K562 (cell line): ENCODE data around the gene ARHGEF17. TPM values are rescaled to one million over a fixed set of nuclear protein-coding genes. Genes with fewer than 3 reads are reported as not detected.

ENCODE experiments used
- ATAC-seq: fragments of 200-7000 bp; cut with Tn5 transposase; 3 replicates; pipeline ENCODE4 v1.9.1; 2020; ENCODE audit warnings: moderate library complexity
- BruUV-seq: library from RNA; stranded (reverse); fragments of 400-500 nt; replicated peaks from 2 replicates; lab custom pipeline; 2021; lab: Mats Ljungman, UMichigan
- CTCF ChIA-PET: fragments of 300-600 bp; formaldehyde crosslinking; extraction: SDS; loops from one replicate; lab custom pipeline; 2021; ENCODE audit warnings: low intra/inter-chr PET ratio; lab: Yijun Ruan, JAX
- POLR2A ChIA-PET: fragments of 300-600, 350-650 bp; sonication (Branson Sonifier 250); formaldehyde crosslinking; extraction: SDS; loops from one replicate; lab custom pipeline; 2021; ENCODE audit warnings: antibody characterized with exemption, inconsistent platforms; lab: Yijun Ruan, JAX
- DNase-seq, 4 experiments: peaks; one replicate each; pipeline versions ENCODE4 v3.0.0 to v3.0.0-alpha.2; 2011 to 2018; ENCODE audit warnings: low spot score in 3 of 4, mixed read lengths in 3 of 4; ENCODE audit errors: extremely low read depth in 1 of 4
- FAIRE-seq: peaks from 2 replicates; lab custom pipeline; 2011; peaks lifted over from hg19 to GRCh38; lab: Jason Lieb, UNC
- H2AFZ ChIP-seq: 2 replicates; pipeline ENCODE4 v1.6.0; 2011; ENCODE audit warnings: low read depth, low read length, control low read depth, inconsistent platforms
- H3K27ac ChIP-seq: fragments of 200-600 bp; 3 replicates; pipeline ENCODE4 v1.8.0; 2011; ENCODE audit warnings: low read depth, mild to moderate bottlenecking, control low read depth, inconsistent platforms, low read length, moderate library complexity, mixed read lengths; ENCODE audit errors: extremely low read depth
- H3K27me3 ChIP-seq, 2 experiments: fragments of 300-600 bp in 1 of 2; 2 replicates in 1 of 2; 3 replicates in 1 of 2; pipeline versions ENCODE4 v1.6.0 to v1.8.0; 2011; ENCODE audit warnings: inconsistent platforms in 2 of 2, low read length in 2 of 2, mild to moderate bottlenecking in 1 of 2, mixed read lengths in 1 of 2, moderate library complexity in 1 of 2; ENCODE audit not compliant: control insufficient read depth in 2 of 2, insufficient read depth in 2 of 2
- H3K36me3 ChIP-seq: fragments of 300-600 bp; 3 replicates; pipeline ENCODE4 v1.8.0; 2011; ENCODE audit warnings: mild to moderate bottlenecking, low read length, inconsistent platforms; ENCODE audit not compliant: control insufficient read depth, insufficient read depth
- H3K4me1 ChIP-seq, 2 experiments: fragments of 200-600 bp in 1 of 2; replicated peaks in 1 of 2; 2 replicates in 1 of 2; 3 replicates in 1 of 2; pipeline versions ENCODE4 v1.5.1 to v1.8.0; 2011; ENCODE audit warnings: inconsistent platforms in 2 of 2, low read length in 2 of 2, mild to moderate bottlenecking in 1 of 2, mixed read lengths in 1 of 2, moderate library complexity in 1 of 2; ENCODE audit not compliant: control insufficient read depth in 2 of 2, insufficient read depth in 2 of 2
- H3K4me2 ChIP-seq: 2 replicates; pipeline ENCODE4 v1.6.1; 2011; ENCODE audit warnings: low read length, control low read depth, inconsistent platforms, mixed read lengths; ENCODE audit not compliant: insufficient read depth
- H3K4me3 ChIP-seq: fragments of 200-600 bp; sonication (generic), shearing (Covaris generic); 2 replicates; pipeline ENCODE4 v1.5.1; 2016; ENCODE audit warnings: control low read depth, inconsistent platforms
- H3K79me2 ChIP-seq: fragments of 200-600 bp; 3 replicates; pipeline ENCODE4 v1.8.0; 2011; ENCODE audit warnings: low read length, inconsistent platforms; ENCODE audit not compliant: control insufficient read depth, insufficient read depth
- H3K9ac ChIP-seq, 2 experiments: 2 replicates each; pipeline versions ENCODE4 v1.6.0 to v1.6.1; 2011; ENCODE audit warnings: low read depth in 2 of 2, low read length in 2 of 2, control low read depth in 1 of 2, inconsistent platforms in 1 of 2, mild to moderate bottlenecking in 1 of 2, mixed read lengths in 1 of 2; ENCODE audit not compliant: insufficient read depth in 1 of 2
- H3K9me1 ChIP-seq: one replicate; pipeline ENCODE4 v1.6.0; 2011; ENCODE audit warnings: inconsistent platforms, mild to moderate bottlenecking, low read length, moderate library complexity; ENCODE audit not compliant: control insufficient read depth, insufficient read depth
- H3K9me3 ChIP-seq: replicated peaks from 2 replicates; pipeline ENCODE4 v1.5.1; 2011; ENCODE audit warnings: low read depth, low read length, inconsistent platforms; ENCODE audit not compliant: control insufficient read depth, insufficient read depth
- H4K20me1 ChIP-seq: replicated peaks from 2 replicates; pipeline ENCODE4 v1.6.1; 2011; ENCODE audit warnings: low read length, inconsistent platforms, mixed read lengths; ENCODE audit not compliant: control insufficient read depth, insufficient read depth
- CHAMP1 ChIP-seq: fragments of 450-650 bp; IDR thresholded peaks from 2 replicates; pipeline ENCODE4 v1.6.1; 2016; ENCODE audit warnings: mild to moderate bottlenecking
- HNRNPH1 ChIP-seq: fragments of 200-400 bp; formaldehyde crosslinking; optimal IDR thresholded peaks from 2 replicates; pipeline ENCODE3; 2017; ENCODE audit warnings: low read depth, mild to moderate bottlenecking, low read length, moderate library complexity
- MED1 ChIP-seq: sonication (generic); formaldehyde crosslinking; IDR thresholded peaks from 2 replicates; pipeline ENCODE4 v1.8.1; 2023; ENCODE audit warnings: missing genetic modification reagents, borderline replicate concordance
- PBX2 ChIP-seq, 2 experiments: IDR thresholded peaks in 1 of 2; conservative IDR thresholded peaks in 1 of 2; 2 replicates each; pipeline ENCODE4 v1.6.1; 2016; ENCODE audit warnings: low read depth in 2 of 2, mild to moderate bottlenecking in 1 of 2, missing compliant biosample characterization in 1 of 2, missing genetic modification characterization in 1 of 2, moderate library complexity in 1 of 2
- POLR2A ChIP-seq: fragments of 450-650 bp; conservative IDR thresholded peaks from 2 replicates; pipeline ENCODE4 v1.6.1; 2016
- SOX6 ChIP-seq: fragments of 450-650 bp; IDR thresholded peaks from 2 replicates; pipeline ENCODE4 v1.6.1; 2014; ENCODE audit warnings: mild to moderate bottlenecking
- ZBTB43 ChIP-seq: sonication (generic); formaldehyde crosslinking; IDR thresholded peaks from 2 replicates; pipeline ENCODE4 v1.8.0; 2023; ENCODE audit warnings: mild to moderate bottlenecking, missing genetic modification reagents
- ZNF133 ChIP-seq: fragments of 250-450 bp; sonication (Bioruptor Pico); IDR thresholded peaks from 2 replicates; pipeline ENCODE4 v1.4.0; 2020; ENCODE audit warnings: mild to moderate bottlenecking
- ZNF551 ChIP-seq: fragments of 250-450 bp; sonication (Bioruptor Pico); IDR thresholded peaks from 2 replicates; pipeline ENCODE4 v1.5.0; 2021; ENCODE audit warnings: mild to moderate bottlenecking, moderate library complexity
- WGBS: fragments of 100-300 bp; shearing (Covaris generic); methylation state at CpG from one replicate; pipeline ENCODE4 v1.1.6; 2016; ENCODE audit warnings: low coverage, mixed read lengths; ENCODE audit not compliant: insufficient coverage; ENCODE audit errors: missing lambda C conversion rate; 5-methylcytosine and 5-hydroxymethylcytosine counted together
- in situ Hi-C: fragments of 300-500 bp; cut with MboI; formaldehyde crosslinking; loops from 4 replicates; pipeline ENCODE4 v1.15.0; 2018; ENCODE audit warnings: inconsistent platforms, mixed read lengths
- intact Hi-C: fragments of 100-400 bp; cut with micrococcal nuclease; formaldehyde crosslinking; loops from 2 replicates; pipeline ENCODE4 v1.14.2; 2022
- polyA plus RNA-seq, 8 experiments: library from polyadenylated mRNA; depleted of rRNA in 4 of 8; stranded (reverse) in 5 of 8; unstranded in 3 of 8; fragments of >200 nt; fragmentation: Nextera tagmentation in 2 of 8; fragmentation: Illumina TruSeq in 1 of 8; extraction: Ambion mirVana in 2 of 8; extraction: Trizol in 1 of 8; gene quantifications; 2 replicates each; pipeline versions ENCODE4 v1.2.1 to v1.2.3, GENCODE V29; 2011 to 2014; ENCODE audit warnings: inconsistent platforms in 1 of 8, missing spikeins in 1 of 8
- total RNA-seq, 7 experiments: library from RNA; depleted of rRNA in 6 of 7; stranded (reverse); fragments of >200 nt in 6 of 7; fragmentation: Illumina TruSeq in 2 of 7; extraction: Trizol in 2 of 7; gene quantifications; 2 replicates each; pipeline versions ENCODE4 v1.2.1 to v1.2.3, GENCODE V29; 2011 to 2021; ENCODE audit warnings: low replicate concordance in 1 of 7

ARHGEF17 gene
- total and polyA plus RNA-seq, 9 of the 15 experiments (the other 6 are each of a cell fraction or from before 2014, with no cell fraction given), result 0.04 to 0.68 (median 0.10) TPM; not detected in 2

GRCh38 chr11:73350908-73351636 lies 43.0 kb downstream of the ARHGEF17 start (continued):
- TF ChIP-seq PBX2 (CRISPR knock-in tag; IDR thresholded peaks at IDR 0.05; ENCODE audit: low read depth), result no peak
- no peak for TF ChIP-seq PBX2 (tag; conservative IDR thresholded peaks at IDR 0.05; ENCODE audit: low read depth)

GRCh38 chr11:73353422-73353821 lies 45.3 kb downstream of the ARHGEF17 start:
- peaks cover 24 to 48% of the 10 kb centered on the region in 2 experiments for H3K27me3 ChIP-seq
- no peaks in the 10 kb centered on the region for H3K79me2 ChIP-seq
- no peak overlapping the region for H3K9ac ChIP-seq
- ATAC-seq, result no peak
- no TSS peak for BruUV-seq
- H3K36me3 ChIP-seq, result no peaks in the 10 kb centered on the region
- POLR2A ChIA-PET, result interaction anchor here (0.9 kb wide), 1 partner anchor 19 kb away, joined by 4 read pairs; no protein-coding TSS in a partner anchor
- intact Hi-C loops, result loop anchor here (5.0 kb wide), 2 partner anchors 309 to 579 kb away; no protein-coding TSS in a partner anchor
- in situ Hi-C loops, result loop anchor here (5.0 kb wide), 1 partner anchor 39 kb away; no protein-coding TSS in a partner anchor
- no peak overlapping the region for H3K4me3 ChIP-seq
- CTCF ChIA-PET, result no interaction called here
- 0% methylated on average over 4 of the region's 4 CpGs for whole genome bisulfite sequencing
- no peak for FAIRE-seq
- no peak overlapping the region for H3K27ac ChIP-seq
- H4K20me1 ChIP-seq, result no peaks in the 10 kb centered on the region
- no peaks in the 10 kb centered on the region for H3K9me3 ChIP-seq
- H2AFZ ChIP-seq, result no peak overlapping the region
- peaks cover 3 to 10% of the 10 kb centered on the region in 2 experiments; a peak in 2 of 5 replicates for H3K4me1 ChIP-seq
- no peak for DNase-seq
- H3K9me1 ChIP-seq, result no peaks in the 10 kb centered on the region
- H3K4me2 ChIP-seq, result no peak overlapping the region
- TF ChIP-seq MED1 (CRISPR knock-in tag), result no peak
- no peak for TF ChIP-seq ZBTB43 (CRISPR knock-in tag)
- no peak for TF ChIP-seq HNRNPH1
- TF ChIP-seq SOX6, result no peak
- TF ChIP-seq ZNF133 (CRISPR knock-in tag), result no peak
- no peak for TF ChIP-seq ZNF551 (CRISPR knock-in tag)
- no peak for TF ChIP-seq POLR2A
- no peak for TF ChIP-seq CHAMP1
